Mesenchymal stem cell (in vitro differentiated cells and primary cell): Measurements from ENCODE around the gene CCNK.

Source experiments
- DNase-seq: peaks from one replicate; pipeline ENCODE4 v3.0.0-alpha.2; 2013
- H2AFZ ChIP-seq: one replicate; pipeline ENCODE4 v1.6.1; 2013; ENCODE audit warnings: low read depth, mild to moderate bottlenecking, control low read depth, inconsistent platforms, low read length, moderate library complexity
- H2AK5ac ChIP-seq: 2 replicates; pipeline ENCODE4 v1.6.1; 2013; ENCODE audit warnings: low read length, moderate library complexity, mild to moderate bottlenecking, inconsistent platforms; ENCODE audit not compliant: severe bottlenecking
- H2BK120ac ChIP-seq: one replicate; pipeline ENCODE4 v1.6.1; 2013; ENCODE audit warnings: low read depth, mild to moderate bottlenecking, inconsistent platforms, low read length, moderate library complexity
- H2BK12ac ChIP-seq, 2 experiments: one replicate each; pipeline ENCODE4 v1.6.1; 2013; ENCODE audit warnings: inconsistent platforms in 2 of 2, low read length in 2 of 2, mild to moderate bottlenecking in 2 of 2, moderate library complexity in 2 of 2, control low read depth in 1 of 2
- H2BK15ac ChIP-seq: one replicate; pipeline ENCODE4 v1.6.1; 2013; ENCODE audit warnings: mild to moderate bottlenecking, low read depth, inconsistent platforms; ENCODE audit not compliant: poor library complexity, severe bottlenecking
- H2BK5ac ChIP-seq: 2 replicates; pipeline ENCODE4 v1.6.1; 2013; ENCODE audit warnings: low read depth, mild to moderate bottlenecking, low read length, control low read depth, inconsistent platforms; ENCODE audit not compliant: poor library complexity, severe bottlenecking
- H3K14ac ChIP-seq, 2 experiments: one replicate each; pipeline ENCODE4 v1.6.1; 2013; ENCODE audit warnings: inconsistent platforms in 2 of 2, low read length in 2 of 2, control low read depth in 1 of 2, mild to moderate bottlenecking in 1 of 2, moderate library complexity in 1 of 2
- H3K18ac ChIP-seq, 2 experiments: one replicate each; pipeline ENCODE4 v1.6.1; 2013; ENCODE audit warnings: inconsistent platforms in 2 of 2, low read length in 2 of 2, control low read depth in 1 of 2, low read depth in 1 of 2, mild to moderate bottlenecking in 1 of 2
- H3K23ac ChIP-seq, 2 experiments: one replicate each; pipeline ENCODE4 v1.6.1; 2013; ENCODE audit warnings: inconsistent platforms in 2 of 2, low read length in 2 of 2, mild to moderate bottlenecking in 2 of 2, moderate library complexity in 2 of 2, control low read depth in 1 of 2
- H3K27ac ChIP-seq: 2 replicates; pipeline ENCODE4 v1.5.1; 2013; ENCODE audit warnings: mild to moderate bottlenecking, moderate library complexity, low read length, control low read depth, inconsistent platforms; ENCODE audit not compliant: poor library complexity, severe bottlenecking
- H3K27me3 ChIP-seq, 2 experiments: 2 replicates each; pipeline versions ENCODE4 v1.6.1 to v1.7.0; 2013; ENCODE audit warnings: low read length in 2 of 2, mild to moderate bottlenecking in 2 of 2, moderate library complexity in 2 of 2, control low read depth in 1 of 2, inconsistent platforms in 1 of 2; ENCODE audit not compliant: control insufficient read depth in 1 of 2, insufficient read depth in 1 of 2
- H3K36me3 ChIP-seq, 2 experiments: 2 replicates each; pipeline versions ENCODE4 v1.6.1 to v1.7.0; 2013; ENCODE audit warnings: low read length in 2 of 2, control low read depth in 1 of 2, inconsistent platforms in 1 of 2, low read depth in 1 of 2, mild to moderate bottlenecking in 1 of 2; ENCODE audit not compliant: insufficient read depth in 2 of 2, control insufficient read depth in 1 of 2
- H3K4ac ChIP-seq, 2 experiments: one replicate each; pipeline ENCODE4 v1.6.1; 2013; ENCODE audit warnings: inconsistent platforms in 2 of 2, low read length in 2 of 2, mild to moderate bottlenecking in 2 of 2, moderate library complexity in 2 of 2, control low read depth in 1 of 2, low read depth in 1 of 2
- H3K4me1 ChIP-seq: 2 replicates; pipeline ENCODE4 v1.6.1; 2013; ENCODE audit warnings: low read depth, low read length, control low read depth; ENCODE audit not compliant: control insufficient read depth, insufficient read depth
- H3K4me2 ChIP-seq: 2 replicates; pipeline ENCODE4 v1.6.1; 2013; ENCODE audit warnings: low read length, mild to moderate bottlenecking, inconsistent platforms; ENCODE audit not compliant: poor library complexity, severe bottlenecking
- H3K4me3 ChIP-seq, 2 experiments: 2 replicates each; pipeline versions ENCODE4 v1.5.1 to v1.7.0; 2013; ENCODE audit warnings: low read length in 2 of 2, mild to moderate bottlenecking in 2 of 2, control low read depth in 1 of 2, low read depth in 1 of 2; ENCODE audit not compliant: insufficient read depth in 1 of 2
- H3K79me1 ChIP-seq: replicated peaks from 2 replicates; pipeline ENCODE4 v1.6.1; 2013; ENCODE audit warnings: mild to moderate bottlenecking, control low read depth, low read length, inconsistent platforms; ENCODE audit not compliant: poor library complexity, severe bottlenecking
- H3K9ac ChIP-seq: 2 replicates; pipeline ENCODE4 v1.7.0; 2013; ENCODE audit warnings: mild to moderate bottlenecking, low read length, moderate library complexity
- H3K9me3 ChIP-seq: 2 replicates; pipeline ENCODE4 v1.7.0; 2013; ENCODE audit warnings: mild to moderate bottlenecking, low read length; ENCODE audit not compliant: control insufficient read depth
- H4K8ac ChIP-seq: one replicate; pipeline ENCODE4 v1.6.1; 2013; ENCODE audit warnings: inconsistent platforms, mild to moderate bottlenecking, low read length, moderate library complexity
- H4K91ac ChIP-seq: one replicate; pipeline ENCODE4 v1.6.1; 2013; ENCODE audit warnings: mild to moderate bottlenecking, low read length, inconsistent platforms
- WGBS: methylation state at CpG from one replicate; pipeline ENCODE4 v1.1.7; 2013; ENCODE audit warnings: mixed read lengths; 5-methylcytosine and 5-hydroxymethylcytosine counted together

Gene CCNK

DNA sequence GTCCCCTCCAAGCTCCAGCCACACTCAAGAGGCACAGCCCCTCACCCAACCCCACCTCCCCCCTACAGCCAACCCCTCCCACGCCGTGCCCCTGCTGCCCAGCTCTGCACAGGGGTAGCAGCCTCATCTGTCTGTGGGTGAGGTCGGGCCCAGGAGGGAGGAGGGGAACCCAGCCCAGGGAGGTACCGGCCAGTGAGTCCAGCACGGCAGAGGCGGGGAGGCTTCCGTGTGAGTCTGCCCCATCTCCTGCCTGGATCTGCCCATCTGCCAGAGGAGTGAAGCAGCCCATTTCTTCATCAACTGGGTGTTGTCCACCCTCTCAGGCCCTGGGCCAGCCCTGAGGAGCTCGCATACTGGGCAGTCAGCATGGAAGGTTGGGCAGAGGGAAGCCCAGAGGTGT is 54.2 kb downstream of the CCNK start:
- Histone ChIP-seq H3K18ac (no peak overlapping the region), H3K27me3 (peaks cover 0 to 69% of the 10 kb centered on the region in 2 experiments), H4K91ac (no peak overlapping the region), H3K27ac (no peak overlapping the region), H3K23ac (no peak overlapping the region), H3K79me1 (peaks cover 7% of the 10 kb centered on the region), H3K4me3 (no peak overlapping the region), H2BK15ac (no peak overlapping the region), H3K4me2 (no peak overlapping the region), H3K36me3 (no peaks in the 10 kb centered on the region), H4K8ac (no peak overlapping the region), H3K9ac (no peak overlapping the region), H2AFZ (no peak overlapping the region), H3K4ac (no peak overlapping the region), H2BK12ac (peak overlapping the region in 1 of 2 experiments; percentile 25), H2BK120ac (no peak overlapping the region), H3K9me3 (no peaks in the 10 kb centered on the region), H3K4me1 (peaks cover 61% of the 10 kb centered on the region), H3K14ac (no peak overlapping the region), H2BK5ac (no peak overlapping the region), H2AK5ac (peak overlapping the region; percentile 51)
- DNase-seq: no peak
- 88% methylated on average over 7 of the region's 8 CpGs for WGBS

DNA sequence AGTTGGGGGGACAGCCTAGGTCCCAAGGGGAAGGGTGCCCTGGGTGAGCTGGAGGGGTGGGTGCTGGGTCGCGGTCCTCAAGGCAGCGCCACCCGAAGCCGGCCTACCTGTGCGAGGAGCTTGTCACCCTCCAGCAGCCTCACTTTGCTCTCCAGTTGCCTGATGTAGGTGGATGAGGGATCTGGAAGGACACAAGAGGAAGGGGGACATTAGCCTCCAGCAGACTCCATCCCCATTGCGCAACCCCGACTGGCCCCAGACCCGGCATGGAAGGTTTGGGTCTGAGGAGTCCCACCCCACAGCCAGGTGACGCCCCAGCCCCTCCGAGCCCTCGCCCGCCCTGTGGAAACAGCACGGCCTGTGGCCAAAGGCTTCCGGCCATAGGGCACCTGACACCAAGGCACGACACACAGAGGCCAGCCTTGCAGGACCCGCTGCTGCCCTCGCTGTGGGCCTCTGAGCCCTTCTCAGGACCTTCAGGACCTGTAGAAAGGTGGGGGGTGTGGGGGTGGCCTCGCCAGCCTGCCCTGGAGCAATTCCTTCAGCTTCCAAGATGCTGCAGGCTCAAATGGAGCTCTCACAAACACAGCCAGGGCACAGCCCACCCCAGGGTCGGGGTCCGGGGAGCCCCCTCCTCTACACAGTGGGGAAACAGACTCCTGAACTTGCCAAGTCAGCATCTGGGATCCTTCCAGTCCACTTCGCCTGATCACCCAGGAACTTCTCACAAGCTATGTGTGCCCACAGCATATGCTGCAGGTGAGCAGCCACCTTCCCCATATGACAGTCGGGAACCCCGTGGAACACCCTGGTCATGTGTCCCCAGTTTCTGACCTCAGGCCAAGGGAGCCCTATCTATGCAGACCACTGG is 54.9 kb downstream of the CCNK start:
- Histone ChIP-seq H3K4me1 (peaks cover 58% of the 10 kb centered on the region), H3K4ac (no peak overlapping the region), H3K9ac (no peak overlapping the region), H3K27me3 (peaks cover 4 to 70% of the 10 kb centered on the region in 2 experiments), H3K4me3 (no peak overlapping the region), H3K14ac (peak overlapping the region in 1 of 2 experiments; percentile 60), H3K18ac (peak overlapping the region in 1 of 2 experiments; percentile 50), H3K79me1 (peaks cover 7% of the 10 kb centered on the region), H2AK5ac (peak overlapping the region; percentile 77), H3K4me2 (no peak overlapping the region), H2BK15ac (peak overlapping the region; percentile 73), H3K23ac (no peak overlapping the region), H4K91ac (peak overlapping the region; percentile 21), H3K36me3 (no peaks in the 10 kb centered on the region), H2BK5ac (no peak overlapping the region), H3K27ac (no peak overlapping the region), H2BK12ac (peak overlapping the region in 1 of 2 experiments; percentile 25), H4K8ac (no peak overlapping the region), H2BK120ac (no peak overlapping the region), H2AFZ (no peak overlapping the region), H3K9me3 (no peaks in the 10 kb centered on the region)
- WGBS: 94% methylated on average over 20 of the region's 24 CpGs
- no peak for DNase-seq

DNA sequence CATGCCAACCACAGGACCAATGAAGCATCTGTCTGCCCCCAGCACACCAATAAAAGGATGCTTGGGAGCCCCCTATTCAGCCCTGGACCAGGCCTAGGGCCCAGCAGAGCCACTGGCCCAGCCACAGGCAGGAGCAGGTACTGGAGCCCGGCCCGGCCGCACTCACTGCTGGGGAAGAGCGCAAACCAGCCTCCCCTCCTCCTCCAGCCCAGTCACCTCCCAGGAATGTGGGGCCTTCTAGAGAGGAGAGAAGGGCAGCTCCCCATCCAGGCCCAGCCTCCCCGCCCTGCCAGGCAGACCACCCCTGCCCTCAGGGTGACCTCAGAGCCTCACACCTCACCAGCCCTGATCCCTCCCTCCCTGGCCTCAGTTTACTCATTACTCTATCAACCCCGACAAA is 56.2 kb downstream of the CCNK start:
- WGBS: 80% methylated on average over 1 of the region's 6 CpGs
- peak overlapping the region; percentile 77 for H2AK5ac ChIP-seq
- H3K18ac ChIP-seq: peak overlapping the region; percentile 16 to 79

DNA sequence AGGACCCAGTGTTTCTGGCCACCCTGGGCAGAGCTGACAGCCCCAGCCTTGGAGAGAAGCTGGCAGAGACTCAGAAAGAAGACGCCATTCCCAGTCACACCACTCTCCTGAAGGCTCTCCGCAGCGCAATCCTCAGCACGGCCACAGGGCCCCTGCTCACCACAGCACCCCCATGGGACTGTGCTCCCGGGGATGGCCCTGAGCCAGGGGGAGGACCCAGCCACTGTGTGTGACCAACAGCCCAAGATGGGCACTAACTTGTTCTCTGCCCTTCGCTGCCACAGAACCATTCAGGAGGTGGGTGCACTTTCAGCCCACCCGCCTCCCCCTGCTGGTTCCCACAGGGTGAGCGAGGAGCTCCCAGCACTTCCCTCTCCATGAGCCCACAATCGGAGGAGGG is 57.1 kb downstream of the CCNK start:
- no peak overlapping the region for H3K4me3 ChIP-seq
- H3K4me2 ChIP-seq: no peak overlapping the region
- peak overlapping the region in 1 of 2 experiments; percentile 7 for H3K18ac ChIP-seq
- peaks cover 7% of the 10 kb centered on the region for H3K79me1 ChIP-seq
- peaks cover 8 to 80% of the 10 kb centered on the region in 2 experiments for H3K27me3 ChIP-seq
- H3K4ac ChIP-seq: no peak overlapping the region
- no peak overlapping the region for H2BK15ac ChIP-seq
- no peak overlapping the region for H2AFZ ChIP-seq
- peak overlapping the region; percentile 45 for H4K91ac ChIP-seq
- H3K9me3 ChIP-seq: no peaks in the 10 kb centered on the region
- DNase-seq: no peak
- no peak overlapping the region for H4K8ac ChIP-seq
- WGBS: 71% methylated on average over 9 of the region's 9 CpGs
- H2BK5ac ChIP-seq: no peak overlapping the region
- H3K23ac ChIP-seq: no peak overlapping the region
- H2BK12ac ChIP-seq: no peak overlapping the region
- H3K36me3 ChIP-seq: no peaks in the 10 kb centered on the region
- no peak overlapping the region for H3K9ac ChIP-seq
- no peak overlapping the region for H3K27ac ChIP-seq
- H3K14ac ChIP-seq: no peak overlapping the region
- H2AK5ac ChIP-seq: peak overlapping the region; percentile 7
- H2BK120ac ChIP-seq: no peak overlapping the region
- H3K4me1 ChIP-seq: peaks cover 55% of the 10 kb centered on the region

More for the DNA sequence above, 56.2 kb downstream of the CCNK start:
- Histone ChIP-seq H2BK15ac (peak overlapping the region; percentile 20), H3K36me3 (no peaks in the 10 kb centered on the region), H2BK5ac (no peak overlapping the region), H3K14ac (peak overlapping the region in 1 of 2 experiments; percentile 60), H3K79me1 (peaks cover 7% of the 10 kb centered on the region), H4K8ac (peak overlapping the region; percentile 45), H2BK12ac (peak overlapping the region; percentile 20 to 87), H3K4me3 (no peak overlapping the region), H2BK120ac (no peak overlapping the region), H3K27me3 (peaks cover 6 to 79% of the 10 kb centered on the region in 2 experiments), H3K9ac (no peak overlapping the region), H2AFZ (peak overlapping the region; percentile 16), H3K4me2 (peak overlapping the region; percentile 3), H3K23ac (no peak overlapping the region), H3K4ac (peak overlapping the region in 1 of 2 experiments; percentile 63), H3K4me1 (peaks cover 53% of the 10 kb centered on the region), H3K27ac (no peak overlapping the region), H4K91ac (peak overlapping the region; percentile 36), H3K9me3 (no peaks in the 10 kb centered on the region)
- peak; percentile 75 for DNase-seq
